ENCODE data around the gene TRPM8.

GRCh38 chr2:233966388-233966787 is 49.2 kb downstream of the TRPM8 start:
- TF ChIP-seq, protein P1, sequence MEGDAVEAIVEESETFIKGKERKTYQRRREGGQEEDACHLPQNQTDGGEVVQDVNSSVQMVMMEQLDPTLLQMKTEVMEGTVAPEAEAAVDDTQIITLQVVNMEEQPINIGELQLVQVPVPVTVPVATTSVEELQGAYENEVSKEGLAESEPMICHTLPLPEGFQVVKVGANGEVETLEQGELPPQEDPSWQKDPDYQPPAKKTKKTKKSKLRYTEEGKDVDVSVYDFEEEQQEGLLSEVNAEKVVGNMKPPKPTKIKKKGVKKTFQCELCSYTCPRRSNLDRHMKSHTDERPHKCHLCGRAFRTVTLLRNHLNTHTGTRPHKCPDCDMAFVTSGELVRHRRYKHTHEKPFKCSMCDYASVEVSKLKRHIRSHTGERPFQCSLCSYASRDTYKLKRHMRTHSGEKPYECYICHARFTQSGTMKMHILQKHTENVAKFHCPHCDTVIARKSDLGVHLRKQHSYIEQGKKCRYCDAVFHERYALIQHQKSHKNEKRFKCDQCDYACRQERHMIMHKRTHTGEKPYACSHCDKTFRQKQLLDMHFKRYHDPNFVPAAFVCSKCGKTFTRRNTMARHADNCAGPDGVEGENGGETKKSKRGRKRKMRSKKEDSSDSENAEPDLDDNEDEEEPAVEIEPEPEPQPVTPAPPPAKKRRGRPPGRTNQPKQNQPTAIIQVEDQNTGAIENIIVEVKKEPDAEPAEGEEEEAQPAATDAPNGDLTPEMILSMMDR (IDR thresholded peaks at IDR 0.05; ENCODE audit: insufficient read depth, low read length) = no peak
- TF ChIP-seq SPI1 (IDR thresholded peaks at IDR 0.05; ENCODE audit: borderline replicate concordance, low read depth) = no peak

Data from HL-60 (cell line).